Sciatic nerve (tissue), 2 donors: ENCODE data around the gene MANF. TPM values are rescaled to one million over a fixed set of nuclear protein-coding genes. Genes with fewer than 3 reads are reported as not detected.
"Not testable (repeated sequence)": the region's sequence is repeated elsewhere in the genome, so short reads cannot be mapped to it uniquely, and the experiment has no call there.

Source experiments
- ATAC-seq: fragments of 200-7000 bp; cut with Tn5 transposase; one replicate; pipeline ENCODE4 v1.9.1; 2020; ENCODE audit warnings: mild to moderate bottlenecking, moderate library complexity
- DNase-seq: peaks from one replicate; pipeline ENCODE4 v3.0.0-alpha.2; 2020; ENCODE audit warnings: low spot score
- intact Hi-C: fragments of 100-400 bp; cut with DNase I; formaldehyde crosslinking; loops from one replicate; pipeline ENCODE4 v1.14.2; 2022
- total RNA-seq: library from RNA; stranded (reverse); fragmentation: NEBNext Ultra II Directional; extraction: Animal tissue kit (Norgen Biotek cat#: 25700); gene quantifications from one replicate; pipeline ENCODE4 v1.2.1, GENCODE V29; 2021
- donor health status: DM: no; HTN: no; CAD: no.
- donor health status: DM: no; HTN: no; CAD: no.

MANF gene
- total RNA-seq, 1 donor from 2014 or later: 60.8 TPM

- no peak for DNase-seq
- intact Hi-C loops: loop anchor here (10.0 kb wide), 1 partner anchor 762 kb away; no protein-coding TSS in a partner anchor
- no peak for ATAC-seq
Observed at GRCh38 chr3:51386852-51387229, 1.8 kb downstream of the MANF start.

- not testable (repeated sequence) for ATAC-seq, DNase-seq
- intact Hi-C loops: loop anchor here (10.0 kb wide), 1 partner anchor 762 kb away; no protein-coding TSS in a partner anchor
Observed at GRCh38 chr3:51387281-51387680, 2.2 kb downstream of the MANF start.

GRCh38 chr3:51388286-51389029 is 3.4 kb downstream of the MANF start:
- DNase-seq (no peak), ATAC-seq (no peak)
- intact Hi-C loops: loop anchor here (10.0 kb wide), 1 partner anchor 764 kb away; no protein-coding TSS in a partner anchor

GRCh38 chr3:51389423-51390183 is 4.5 kb downstream of the MANF start:
- DNase-seq: no peak
- intact Hi-C loops: loop anchor here (10.0 kb wide), 1 partner anchor 765 kb away; no protein-coding TSS in a partner anchor
- no peak for ATAC-seq

- intact Hi-C loops: no loop called here
- ATAC-seq (no peak), DNase-seq (no peak)
Observed at GRCh38 chr3:51390246-51391074, 5.4 kb downstream of the MANF start.

- intact Hi-C loops: no loop called here
- peak; percentile 98 for ATAC-seq
Observed at GRCh38 chr3:51391075-51391565, 6.0 kb downstream of the MANF start, which contains the start of gene RBM15B. RBM15B (plus strand) TSS chr3:51391285; CDS start chr3:51391400, 115 bp downstream.

GRCh38 chr3:51391566-51392354 is 6.7 kb downstream of the MANF start:
- intact Hi-C loops: no loop called here
- DNase-seq (peak; percentile 67), ATAC-seq (no peak)

More at GRCh38 chr3:51391075-51391565, 6.0 kb downstream of the MANF start, which contains the start of gene RBM15B:
- peak; percentile 98 for DNase-seq

GRCh38 chr3:51392355-51393133 is 7.5 kb downstream of the MANF start:
- DNase-seq (no peak), ATAC-seq (no peak)
- intact Hi-C loops: no loop called here

GRCh38 chr3:51393134-51393495 is 8.0 kb downstream of the MANF start:
- intact Hi-C loops: no loop called here
- ATAC-seq: no peak
- no peak for DNase-seq

- DNase-seq: no peak
- intact Hi-C loops: no loop called here
Observed at GRCh38 chr3:51393564-51393963, 8.5 kb downstream of the MANF start.

GRCh38 chr3:51394541-51394940 is 9.4 kb downstream of the MANF start:
- intact Hi-C loops: no loop called here

More at GRCh38 chr3:51393564-51393963, 8.5 kb downstream of the MANF start:
- no peak for ATAC-seq

GRCh38 chr3:51395493-51396213 is 10.6 kb downstream of the MANF start:
- ATAC-seq: no peak

More at GRCh38 chr3:51394541-51394940, 9.4 kb downstream of the MANF start:
- DNase-seq (no peak), ATAC-seq (no peak)

GRCh38 chr3:51396401-51396800 is 11.3 kb downstream of the MANF start:
- intact Hi-C loops: no loop called here
- ATAC-seq (no peak), DNase-seq (no peak)

More at GRCh38 chr3:51395493-51396213, 10.6 kb downstream of the MANF start:
- intact Hi-C loops: no loop called here
- DNase-seq: no peak

- DNase-seq (no peak), ATAC-seq (peak; percentile 54)
- intact Hi-C loops: no loop called here
Observed at GRCh38 chr3:51397392-51397791, 12.3 kb downstream of the MANF start.

- DNase-seq (no peak), ATAC-seq (no peak)
Observed at GRCh38 chr3:51398595-51399310, 13.7 kb downstream of the MANF start.

GRCh38 chr3:51400166-51400565 is 15.1 kb downstream of the MANF start:
- ATAC-seq (no peak), DNase-seq (no peak)
- intact Hi-C loops: no loop called here

More at GRCh38 chr3:51398595-51399310, 13.7 kb downstream of the MANF start:
- intact Hi-C loops: loop anchor here (1.0 kb wide), 1 partner anchor 29 kb away; no protein-coding TSS in a partner anchor
